B cell (primary cell): Measurements from ENCODE around the gene TEX51. TPM values are rescaled to one million over a fixed set of nuclear protein-coding genes. Genes with fewer than 3 reads are reported as not detected.

Source experiments
- ATAC-seq: fragments of 200-7000 bp; cut with Tn5 transposase; one replicate; pipeline ENCODE4 v1.10.0; 2021; ENCODE audit warnings: low read depth, mild to moderate bottlenecking, moderate number of reproducible peaks, moderate library complexity
- CTCF ChIA-PET: fragments of 350-600 bp; sonication (Branson Sonifier 250); formaldehyde crosslinking; loops from one replicate; lab custom pipeline; 2021; ENCODE audit warnings: antibody characterized with exemption, inconsistent platforms; lab: Charles Lee
- POLR2A ChIA-PET: fragments of 350-600 bp; sonication (Branson Sonifier 250); formaldehyde crosslinking; loops from one replicate; lab custom pipeline; 2021; ENCODE audit warnings: antibody characterized with exemption; lab: Charles Lee
- DNase-seq: peaks from one replicate; pipeline ENCODE4 v3.0.0; 2013
- H2AFZ ChIP-seq: 2 replicates; pipeline ENCODE4 v1.6.1; 2012; ENCODE audit warnings: mild to moderate bottlenecking, low read depth, low read length; ENCODE audit not compliant: insufficient read depth, poor library complexity, severe bottlenecking
- H3K27ac ChIP-seq, 2 donors: 1 replicate in 1 of 2; 2 replicates in 1 of 2; pipeline ENCODE4 v1.5.1; 2012 to 2013; ENCODE audit warnings: low read length in 2 of 2, mild to moderate bottlenecking in 2 of 2, moderate library complexity in 1 of 2
- H3K27me3 ChIP-seq, 4 experiments: fragments of 200-600 bp in 1 of 4; sonication (generic) in 1 of 4; replicated peaks in 1 of 4; 1 replicate in 2 of 4; 2 replicates in 2 of 4; pipeline versions ENCODE4 v1.6.1 to v1.7.0; 2013 to 2016; ENCODE audit warnings: low read length in 3 of 4, mild to moderate bottlenecking in 2 of 4, mixed read lengths in 1 of 4, moderate library complexity in 1 of 4; ENCODE audit not compliant: insufficient read depth in 4 of 4, control insufficient read depth in 3 of 4; ENCODE audit errors: control extremely low read depth in 1 of 4
- H3K36me3 ChIP-seq, 2 experiments: replicated peaks in 1 of 2; 1 replicate in 1 of 2; 2 replicates in 1 of 2; pipeline versions ENCODE4 v1.6.1 to v1.7.1; 2013; ENCODE audit warnings: low read length in 1 of 2; ENCODE audit not compliant: insufficient read depth in 2 of 2, control insufficient read depth in 1 of 2; ENCODE audit errors: control extremely low read depth in 1 of 2, extremely low read depth in 1 of 2
- H3K4me1 ChIP-seq, 2 donors: fragments of 200-600 bp in 1 of 2; sonication (generic) in 1 of 2; 1 replicate in 1 of 2; 2 replicates in 1 of 2; pipeline versions ENCODE4 v1.5.1 to v1.6.1; 2013 to 2017; ENCODE audit warnings: low read length in 2 of 2; ENCODE audit not compliant: control insufficient read depth in 2 of 2, insufficient read depth in 2 of 2
- H3K4me2 ChIP-seq: replicated peaks from 2 replicates; pipeline ENCODE3; 2012; ENCODE audit warnings: mild to moderate bottlenecking, low read depth, low read length; ENCODE audit not compliant: poor library complexity, severe bottlenecking
- H3K4me3 ChIP-seq, 5 experiments: fragments of 200-600 bp in 1 of 5; sonication (generic) in 1 of 5; 1 replicate in 3 of 5; 2 replicates in 2 of 5; pipeline versions ENCODE4 v1.5.1 to v1.7.0; 2011 to 2016; ENCODE audit warnings: low read length in 4 of 5, mild to moderate bottlenecking in 4 of 5, low read depth in 2 of 5, control low read depth in 1 of 5, moderate library complexity in 1 of 5; ENCODE audit not compliant: insufficient read depth in 1 of 5; ENCODE audit errors: control extremely low read depth in 1 of 5, extremely low read depth in 1 of 5
- H3K79me2 ChIP-seq: fragments of 200-600 bp; sonication (generic); one replicate; pipeline ENCODE4 v1.6.0; 2016; ENCODE audit warnings: low read length; ENCODE audit not compliant: control insufficient read depth, insufficient read depth
- H3K9ac ChIP-seq: fragments of 200-600 bp; sonication (generic); 2 replicates; pipeline ENCODE4 v1.6.1; 2017; ENCODE audit warnings: mild to moderate bottlenecking, low read length, moderate library complexity
- H3K9me3 ChIP-seq, 3 donors: one replicate each; pipeline versions ENCODE4 v1.6.1 to v1.7.1; 2013; ENCODE audit warnings: low read length in 2 of 3; ENCODE audit not compliant: control insufficient read depth in 2 of 3, insufficient read depth in 1 of 3; ENCODE audit errors: control extremely low read depth in 1 of 3
- H4K20me1 ChIP-seq: 2 replicates; pipeline ENCODE4 v1.6.0; 2012; ENCODE audit warnings: mild to moderate bottlenecking, low read length; ENCODE audit not compliant: insufficient read depth, control insufficient read depth, poor library complexity, severe bottlenecking
- H3K27ac Mint-ChIP-seq: one replicate; pipeline ENCODE4 v1.8.0; 2021; ENCODE audit warnings: mixed read lengths
- H3K27me3 Mint-ChIP-seq: one replicate; pipeline ENCODE4 v1.8.0; 2021; ENCODE audit warnings: mixed read lengths
- H3K4me1 Mint-ChIP-seq: one replicate; pipeline ENCODE4 v1.8.0; 2021; ENCODE audit warnings: mixed read lengths
- H3K4me3 Mint-ChIP-seq: one replicate; pipeline ENCODE4 v1.8.0; 2021; ENCODE audit warnings: mixed read lengths
- H3K9me3 Mint-ChIP-seq: one replicate; pipeline ENCODE4 v1.8.0; 2022; ENCODE audit warnings: mixed read lengths; ENCODE audit not compliant: insufficient read depth
- CTCF ChIP-seq: fragments of 200-600 bp; IDR thresholded peaks from one replicate; pipeline ENCODE4 v1.8.0; 2022; ENCODE audit warnings: antibody characterized with exemption, mild to moderate bottlenecking
- EZH2 ChIP-seq: IDR thresholded peaks from 2 replicates; pipeline ENCODE4 v1.6.1; 2012; ENCODE audit warnings: borderline replicate concordance, low read depth, mild to moderate bottlenecking, moderate library complexity, low read length; ENCODE audit not compliant: insufficient read depth, poor library complexity, severe bottlenecking
- WGBS: methylation state at CpG from one replicate; pipeline ENCODE4 v1.1.5; 2013; ENCODE audit warnings: missing lambda C conversion rate; ENCODE audit not compliant: insufficient coverage; 5-methylcytosine and 5-hydroxymethylcytosine counted together
- intact Hi-C: fragments of 100-400 bp; cut with micrococcal nuclease; formaldehyde crosslinking; loops from one replicate; pipeline ENCODE4 v1.10.0; 2022
- polyA plus RNA-seq: library from polyadenylated mRNA; depleted of rRNA; stranded (reverse); fragments of >200 nt; gene quantifications from 2 replicates; pipeline ENCODE4 v1.2.3, GENCODE V29; 2012
- total RNA-seq, 2 donors: library from RNA; stranded (reverse); fragments of 120-200 nt in 1 of 2; gene quantifications; 1 replicate in 1 of 2; 2 replicates in 1 of 2; pipeline versions ENCODE4 v1.2.3 to v1.2.4, GENCODE V29; 2013 to 2022

TEX51 gene
- total and polyA plus RNA-seq, 2 donors (not counting 1 experiment from before 2014, with no cell fraction given) = not detected

DNA sequence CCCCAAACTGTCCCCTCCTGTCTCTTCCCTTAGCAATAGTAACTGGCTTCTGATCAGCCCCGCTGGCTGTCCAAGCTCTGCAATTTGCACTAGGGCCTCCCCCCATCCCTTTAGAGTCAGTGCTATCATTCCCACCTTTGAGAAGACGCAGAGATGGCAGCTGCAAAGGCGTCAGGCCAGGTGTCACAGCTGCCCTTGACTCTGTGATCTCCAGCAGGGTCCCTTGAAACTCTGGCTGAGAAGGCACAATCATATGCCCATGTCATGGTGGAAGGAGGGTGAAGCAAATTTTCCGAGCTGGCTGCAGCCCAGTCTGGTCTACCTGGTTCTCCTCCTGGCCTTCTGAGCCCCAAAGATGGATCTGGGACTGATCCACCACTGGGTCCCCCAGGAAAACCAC lies 49.2 kb upstream of the TEX51 start:
- Mint-ChIP-seq H3K27me3 (peaks cover 8% of the 10 kb centered on the region), H3K27ac (no peak overlapping the region), H3K4me1 (no peaks in the 10 kb centered on the region), H3K4me3 (no peak overlapping the region), H3K9me3 (no peaks in the 10 kb centered on the region)
- ATAC-seq (no peak), DNase-seq (no peak)
- Histone ChIP-seq H4K20me1 (no peaks in the 10 kb centered on the region), H3K79me2 (no peaks in the 10 kb centered on the region), H3K9ac (no peak overlapping the region), H2AFZ (no peak overlapping the region), H3K36me3 (no peaks in the 10 kb centered on the region), H3K4me1 (no peaks in the 10 kb centered on the region), H3K4me3 (no peak overlapping the region), H3K4me2 (no peak overlapping the region), H3K9me3 (peaks cover 0 to 9% (median 0%) of the 10 kb centered on the region in 3 donors), H3K27me3 (no peaks in the 10 kb centered on the region), H3K27ac (no peak overlapping the region)
- CTCF ChIA-PET = no interaction called here
- POLR2A ChIA-PET = no interaction called here
- TF ChIP-seq CTCF = no peak
- no peak for TF ChIP-seq EZH2
- WGBS = 86% methylated on average over 4 of the region's 4 CpGs
- intact Hi-C loops = no loop called here

DNA sequence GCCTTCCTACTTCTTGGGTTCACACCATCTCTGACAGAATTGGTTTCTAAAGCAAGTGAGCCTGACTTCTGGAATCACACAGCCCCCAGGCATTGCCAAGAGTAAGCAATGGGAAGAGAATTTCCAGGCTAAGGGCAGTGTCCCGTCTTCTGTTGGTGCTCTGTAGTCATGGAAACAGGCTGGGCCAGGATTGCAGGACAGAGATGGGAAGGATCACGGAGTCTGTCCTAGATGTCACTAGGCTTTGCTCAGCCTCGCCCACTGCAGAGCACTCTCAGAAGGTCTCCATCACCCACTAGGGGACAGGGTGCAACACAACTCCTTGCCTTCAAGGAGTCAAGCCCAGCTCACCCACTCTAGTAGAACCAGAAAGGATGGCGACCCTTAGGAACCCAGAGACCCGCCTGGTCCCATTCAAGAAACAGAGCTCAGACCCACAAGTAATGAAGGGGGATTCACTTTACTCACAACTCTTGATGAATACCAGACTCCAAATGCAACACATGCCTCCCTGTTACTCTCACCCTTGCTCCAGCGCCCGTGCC lies 48.6 kb upstream of the TEX51 start:
- Histone ChIP-seq H3K4me1 (no peaks in the 10 kb centered on the region), H3K4me2 (no peak overlapping the region), H3K27ac (no peak overlapping the region), H3K9me3 (peaks cover 0 to 9% (median 0%) of the 10 kb centered on the region in 3 donors), H4K20me1 (no peaks in the 10 kb centered on the region), H3K79me2 (no peaks in the 10 kb centered on the region), H2AFZ (no peak overlapping the region), H3K36me3 (no peaks in the 10 kb centered on the region), H3K4me3 (no peak overlapping the region), H3K9ac (no peak overlapping the region), H3K27me3 (no peaks in the 10 kb centered on the region)
- TF ChIP-seq EZH2 (no peak), CTCF (no peak)
- DNase-seq (no peak), ATAC-seq (no peak)
- CTCF ChIA-PET = no interaction called here
- H3K4me3 Mint-ChIP-seq = no peak overlapping the region
- WGBS = 89% methylated on average over 6 of the region's 7 CpGs
- peaks cover 11% of the 10 kb centered on the region for H3K27me3 Mint-ChIP-seq
- H3K9me3 Mint-ChIP-seq = no peaks in the 10 kb centered on the region
- no peak overlapping the region for H3K27ac Mint-ChIP-seq
- POLR2A ChIA-PET = no interaction called here
- intact Hi-C loops = no loop called here
- H3K4me1 Mint-ChIP-seq = no peaks in the 10 kb centered on the region
